Upper lobe of right lung (tissue), 1 donor: ENCODE data around the gene TMEM35B. TPM values are rescaled to one million over a fixed set of nuclear protein-coding genes. Genes with fewer than 3 reads are reported as not detected.

Source experiments
- ATAC-seq: fragments of 200-7000 bp; cut with Tn5 transposase; one replicate; pipeline ENCODE4 v1.9.1; 2020; ENCODE audit warnings: mild to moderate bottlenecking, moderate library complexity
- DNase-seq: peaks from one replicate; pipeline ENCODE4 v3.0.0-alpha.2; 2020
- H3K27ac ChIP-seq: fragments of 200-600 bp; one replicate; pipeline ENCODE4 v1.8.0; 2022
- H3K27me3 ChIP-seq: fragments of 200-600 bp; one replicate; pipeline ENCODE4 v1.8.0; 2022; ENCODE audit warnings: mild to moderate bottlenecking
- H3K36me3 ChIP-seq: fragments of 200-600 bp; one replicate; pipeline ENCODE4 v1.8.0; 2022
- H3K4me1 ChIP-seq: fragments of 200-600 bp; one replicate; pipeline ENCODE4 v1.8.0; 2022
- H3K4me3 ChIP-seq: fragments of 200-600 bp; one replicate; pipeline ENCODE4 v1.8.0; 2022; ENCODE audit warnings: mild to moderate bottlenecking
- H3K9me3 ChIP-seq: fragments of 200-600 bp; one replicate; pipeline ENCODE4 v1.8.0; 2022
- intact Hi-C: fragments of 100-400 bp; cut with DNase I; formaldehyde crosslinking; loops from one replicate; pipeline ENCODE4 v1.11.0; 2022
- total RNA-seq: library from RNA; stranded (reverse); fragmentation: NEBNext Ultra II Directional; extraction: Animal tissue kit (Norgen Biotek cat#: 25700); gene quantifications from one replicate; pipeline ENCODE4 v1.2.1, GENCODE V29; 2021
- TF ChIP-seq, protein P1 (sequence below): fragments of 200-600 bp; IDR thresholded peaks from one replicate; pipeline ENCODE4 v1.8.0; 2022; ENCODE audit warnings: antibody characterized with exemption
- donor health status: DM: no; HTN: yes; CAD: no; lungs with severe emphysema.

TMEM35B gene
- total RNA-seq, 1 donor from 2014 or later: 50.9 TPM

GRCh38 chr1:34982820-34983376, 2.2 kb downstream of the TMEM35B start:
- TF ChIP-seq, protein P1, sequence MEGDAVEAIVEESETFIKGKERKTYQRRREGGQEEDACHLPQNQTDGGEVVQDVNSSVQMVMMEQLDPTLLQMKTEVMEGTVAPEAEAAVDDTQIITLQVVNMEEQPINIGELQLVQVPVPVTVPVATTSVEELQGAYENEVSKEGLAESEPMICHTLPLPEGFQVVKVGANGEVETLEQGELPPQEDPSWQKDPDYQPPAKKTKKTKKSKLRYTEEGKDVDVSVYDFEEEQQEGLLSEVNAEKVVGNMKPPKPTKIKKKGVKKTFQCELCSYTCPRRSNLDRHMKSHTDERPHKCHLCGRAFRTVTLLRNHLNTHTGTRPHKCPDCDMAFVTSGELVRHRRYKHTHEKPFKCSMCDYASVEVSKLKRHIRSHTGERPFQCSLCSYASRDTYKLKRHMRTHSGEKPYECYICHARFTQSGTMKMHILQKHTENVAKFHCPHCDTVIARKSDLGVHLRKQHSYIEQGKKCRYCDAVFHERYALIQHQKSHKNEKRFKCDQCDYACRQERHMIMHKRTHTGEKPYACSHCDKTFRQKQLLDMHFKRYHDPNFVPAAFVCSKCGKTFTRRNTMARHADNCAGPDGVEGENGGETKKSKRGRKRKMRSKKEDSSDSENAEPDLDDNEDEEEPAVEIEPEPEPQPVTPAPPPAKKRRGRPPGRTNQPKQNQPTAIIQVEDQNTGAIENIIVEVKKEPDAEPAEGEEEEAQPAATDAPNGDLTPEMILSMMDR: no peak
- no peaks in the 10 kb centered on the region for H3K9me3 ChIP-seq
- peaks cover 16% of the 10 kb centered on the region for H3K36me3 ChIP-seq
- no peak for ATAC-seq
- no peak for DNase-seq
- intact Hi-C loops: no loop called here
- H3K27ac ChIP-seq: no peak overlapping the region
- peaks cover 15% of the 10 kb centered on the region for H3K4me1 ChIP-seq
- no peak overlapping the region for H3K4me3 ChIP-seq
- no peaks in the 10 kb centered on the region for H3K27me3 ChIP-seq

DNA sequence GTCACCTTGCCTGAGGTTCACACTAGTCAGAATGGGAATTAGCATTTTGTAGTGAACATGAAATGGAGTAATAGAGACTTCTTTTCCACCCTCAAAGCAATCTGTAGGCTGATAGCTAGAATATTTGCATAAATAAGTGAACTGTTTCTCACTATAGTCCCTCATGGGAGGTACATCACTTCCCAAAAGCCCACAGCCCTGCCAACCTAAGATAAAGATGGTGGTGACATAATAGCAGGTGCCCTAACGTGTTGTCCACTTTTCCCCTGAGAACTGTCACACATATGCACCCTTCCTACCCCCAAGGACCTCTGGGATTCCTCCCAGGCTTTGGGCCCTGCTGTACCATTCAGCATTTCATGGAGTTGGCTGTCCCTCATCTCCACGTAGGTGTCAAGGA, 4.4 kb downstream of the TMEM35B start:
- H3K4me3 ChIP-seq: no peak overlapping the region
- TF ChIP-seq, protein P1: no peak
- no peaks in the 10 kb centered on the region for H3K9me3 ChIP-seq
- peaks cover 16% of the 10 kb centered on the region for H3K36me3 ChIP-seq
- no peak overlapping the region for H3K27ac ChIP-seq
- peaks cover 15% of the 10 kb centered on the region for H3K4me1 ChIP-seq
- DNase-seq: no peak
- intact Hi-C loops: no loop called here
- H3K27me3 ChIP-seq: no peaks in the 10 kb centered on the region
- no peak for ATAC-seq

GRCh38 chr1:34978921-34979320, 6.2 kb downstream of the TMEM35B start:
- Histone ChIP-seq H3K27me3 (no peaks in the 10 kb centered on the region), H3K4me3 (no peak overlapping the region), H3K4me1 (peaks cover 11% of the 10 kb centered on the region), H3K36me3 (peaks cover 16% of the 10 kb centered on the region), H3K27ac (no peak overlapping the region), H3K9me3 (no peaks in the 10 kb centered on the region)
- DNase-seq: no peak
- TF ChIP-seq, protein P1: no peak
- ATAC-seq: no peak
- intact Hi-C loops: no loop called here

GRCh38 chr1:34977858-34978257, 7.3 kb downstream of the TMEM35B start:
- ATAC-seq: no peak
- intact Hi-C loops: no loop called here
- Histone ChIP-seq H3K4me3 (no peak overlapping the region), H3K27me3 (no peaks in the 10 kb centered on the region), H3K36me3 (peaks cover 16% of the 10 kb centered on the region), H3K9me3 (no peaks in the 10 kb centered on the region), H3K4me1 (no peaks in the 10 kb centered on the region), H3K27ac (no peak overlapping the region)
- no peak for DNase-seq
- TF ChIP-seq, protein P1: no peak

GRCh38 chr1:34977210-34977471, 8.0 kb downstream of the TMEM35B start:
- Histone ChIP-seq H3K27me3 (no peaks in the 10 kb centered on the region), H3K36me3 (peaks cover 15% of the 10 kb centered on the region), H3K4me1 (no peaks in the 10 kb centered on the region), H3K9me3 (no peaks in the 10 kb centered on the region), H3K4me3 (no peak overlapping the region), H3K27ac (no peak overlapping the region)
- TF ChIP-seq, protein P1: no peak
- ATAC-seq (no peak), DNase-seq (no peak)
- intact Hi-C loops: no loop called here
